Measurements from ENCODE around the gene RGS3.
A peak's percentile ranks its signal among the peaks of the same experiment; 100 is the strongest.

The RGS3 gene

GRCh38 chr9:113530942-113531341, 67.4 kb downstream of the RGS3 start:
- Histone ChIP-seq H3K36me3 (replicated peaks; ENCODE audit: insufficient read depth, low read length) (no peaks in the 10 kb centered on the region), H3F3A (ENCODE audit: insufficient read depth, low read length) (peaks cover 21% of the 10 kb centered on the region), H3K9me2 (replicated peaks; ENCODE audit: insufficient read depth, low read length) (no peaks in the 10 kb centered on the region), H3K79me2 (ENCODE audit: low read length) (peaks cover 5% of the 10 kb centered on the region; the same call in 1 of the 2 replicates), H3K4me2 (ENCODE audit: low read depth, low read length) (peak overlapping the region; percentile 79), H3K9me3 (replicated peaks; ENCODE audit: insufficient read depth, low read length) (no peaks in the 10 kb centered on the region), H3K4me3 (ENCODE audit: low read length) (no peak overlapping the region), H3K9ac (ENCODE audit: low read length) (no peak overlapping the region), H4K20me1 (ENCODE audit: insufficient read depth, low read length) (no peaks in the 10 kb centered on the region), H2AFZ (ENCODE audit: low read length) (no peak overlapping the region), H3K4me1 (ENCODE audit: low read length) (peaks cover 35% of the 10 kb centered on the region), H3K27ac (ENCODE audit: low read length) (peak overlapping the region; percentile 70; the same call in 1 of the 2 replicates), H3K27me3 (replicated peaks; ENCODE audit: insufficient read depth, low read length) (no peaks in the 10 kb centered on the region)
- no peak for DNase-seq
- TF ChIP-seq CTCF (IDR thresholded peaks at IDR 0.05; ENCODE audit: low read length) (no peak), EZH2phosphoT487 (IDR thresholded peaks at IDR 0.05; ENCODE audit: low read length) (no peak), EZH2 (optimal IDR thresholded peaks at IDR 0.05; ENCODE audit: low read depth, low read length) (no peak)

GRCh38 chr9:113531919-113532808, 68.6 kb downstream of the RGS3 start:
- H3K27me3 ChIP-seq (replicated peaks; ENCODE audit: insufficient read depth, low read length): no peaks in the 10 kb centered on the region
- no peak for DNase-seq
- peaks cover 21% of the 10 kb centered on the region for H3F3A ChIP-seq (ENCODE audit: insufficient read depth, low read length)
- no peaks in the 10 kb centered on the region for H3K9me3 ChIP-seq (replicated peaks; ENCODE audit: insufficient read depth, low read length)
- no peak overlapping the region for H3K4me2 ChIP-seq (ENCODE audit: low read depth, low read length)
- no peak overlapping the region for H2AFZ ChIP-seq (ENCODE audit: low read length)
- no peak overlapping the region for H3K4me3 ChIP-seq (ENCODE audit: low read length)
- H3K36me3 ChIP-seq (replicated peaks; ENCODE audit: insufficient read depth, low read length): no peaks in the 10 kb centered on the region
- H4K20me1 ChIP-seq (ENCODE audit: insufficient read depth, low read length): no peaks in the 10 kb centered on the region
- H3K9ac ChIP-seq (ENCODE audit: low read length): no peak overlapping the region
- TF ChIP-seq EZH2phosphoT487 (IDR thresholded peaks at IDR 0.05; ENCODE audit: low read length): no peak
- no peak for TF ChIP-seq CTCF (IDR thresholded peaks at IDR 0.05; ENCODE audit: low read length)
- TF ChIP-seq EZH2 (optimal IDR thresholded peaks at IDR 0.05; ENCODE audit: low read depth, low read length): no peak
- H3K4me1 ChIP-seq (ENCODE audit: low read length): peaks cover 35% of the 10 kb centered on the region
- H3K27ac ChIP-seq (ENCODE audit: low read length): no peak overlapping the region
- no peaks in the 10 kb centered on the region for H3K79me2 ChIP-seq (ENCODE audit: low read length)
- no peaks in the 10 kb centered on the region for H3K9me2 ChIP-seq (replicated peaks; ENCODE audit: insufficient read depth, low read length)

- H3K27ac ChIP-seq (ENCODE audit: low read length): no peak overlapping the region
- H3K36me3 ChIP-seq (replicated peaks; ENCODE audit: insufficient read depth, low read length): no peaks in the 10 kb centered on the region
These were observed 69.3 kb downstream of the RGS3 start for GRCh38 chr9:113532809-113533190.

More at GRCh38 chr9:113532809-113533190, 69.3 kb downstream of the RGS3 start:
- H3K4me3 ChIP-seq (ENCODE audit: low read length): no peak overlapping the region
- peaks cover 35% of the 10 kb centered on the region for H3K4me1 ChIP-seq (ENCODE audit: low read length)
- H3K9me2 ChIP-seq (replicated peaks; ENCODE audit: insufficient read depth, low read length): no peaks in the 10 kb centered on the region
- H3K4me2 ChIP-seq (ENCODE audit: low read depth, low read length): no peak overlapping the region
- H3K9me3 ChIP-seq (replicated peaks; ENCODE audit: insufficient read depth, low read length): no peaks in the 10 kb centered on the region
- H3K79me2 ChIP-seq (ENCODE audit: low read length): no peaks in the 10 kb centered on the region
- no peak for DNase-seq
- no peaks in the 10 kb centered on the region for H4K20me1 ChIP-seq (ENCODE audit: insufficient read depth, low read length)
- H3F3A ChIP-seq (ENCODE audit: insufficient read depth, low read length): peaks cover 21% of the 10 kb centered on the region
- TF ChIP-seq CTCF (IDR thresholded peaks at IDR 0.05; ENCODE audit: low read length) (no peak), EZH2 (optimal IDR thresholded peaks at IDR 0.05; ENCODE audit: low read depth, low read length) (no peak), EZH2phosphoT487 (IDR thresholded peaks at IDR 0.05; ENCODE audit: low read length) (no peak)
- no peak overlapping the region for H2AFZ ChIP-seq (ENCODE audit: low read length)
- no peaks in the 10 kb centered on the region for H3K27me3 ChIP-seq (replicated peaks; ENCODE audit: insufficient read depth, low read length)
- no peak overlapping the region for H3K9ac ChIP-seq (ENCODE audit: low read length)

Measured in MM.1S (cell line).